ENCODE measurements around the gene PRKCA.

PRKCA gene

GRCh38 chr17:66416207-66416940 lies 114.0 kb downstream of the PRKCA start:
- Histone ChIP-seq H3K36me3 (ENCODE audit: low read depth) (no peaks in the 10 kb centered on the region), H3K27ac (ENCODE audit: poor library complexity, severe bottlenecking) (no peak overlapping the region), H3K27me3 (ENCODE audit: insufficient read depth, poor library complexity, severe bottlenecking) (no peaks in the 10 kb centered on the region), H3K9me3 (ENCODE audit: severe bottlenecking) (no peaks in the 10 kb centered on the region), H3K4me1 (ENCODE audit: insufficient read depth, poor library complexity, severe bottlenecking) (peaks cover 13% of the 10 kb centered on the region), H3K4me3 (ENCODE audit: severe bottlenecking) (no peak overlapping the region)
- no peak for TF ChIP-seq CTCF (IDR thresholded peaks at IDR 0.05; ENCODE audit: poor library complexity, severe bottlenecking)
- ATAC-seq (ENCODE audit: low read depth) (no peak), DNase-seq (ENCODE audit: low spot score) (no peak)

GRCh38 chr17:66417300-66417719 lies 114.9 kb downstream of the PRKCA start:
- DNase-seq (ENCODE audit: low spot score) (no peak), ATAC-seq (ENCODE audit: low read depth) (peak; percentile 86)
- Histone ChIP-seq H3K9me3 (ENCODE audit: severe bottlenecking) (no peaks in the 10 kb centered on the region), H3K4me3 (ENCODE audit: severe bottlenecking) (no peak overlapping the region), H3K4me1 (ENCODE audit: insufficient read depth, poor library complexity, severe bottlenecking) (peaks cover 22% of the 10 kb centered on the region), H3K36me3 (ENCODE audit: low read depth) (no peaks in the 10 kb centered on the region), H3K27me3 (ENCODE audit: insufficient read depth, poor library complexity, severe bottlenecking) (no peaks in the 10 kb centered on the region), H3K27ac (ENCODE audit: poor library complexity, severe bottlenecking) (peak overlapping the region; percentile 8)
- TF ChIP-seq CTCF (IDR thresholded peaks at IDR 0.05; ENCODE audit: poor library complexity, severe bottlenecking), result no peak

- no peaks in the 10 kb centered on the region for H3K36me3 ChIP-seq (ENCODE audit: low read depth)
- DNase-seq (ENCODE audit: low spot score) (no peak), ATAC-seq (ENCODE audit: low read depth) (no peak)
- no peak overlapping the region for H3K27ac ChIP-seq (ENCODE audit: poor library complexity, severe bottlenecking)
- peaks cover 31% of the 10 kb centered on the region for H3K4me1 ChIP-seq (ENCODE audit: insufficient read depth, poor library complexity, severe bottlenecking)
- TF ChIP-seq CTCF (IDR thresholded peaks at IDR 0.05; ENCODE audit: poor library complexity, severe bottlenecking), result no peak
- H3K4me3 ChIP-seq (ENCODE audit: severe bottlenecking), result no peak overlapping the region
- no peaks in the 10 kb centered on the region for H3K27me3 ChIP-seq (ENCODE audit: insufficient read depth, poor library complexity, severe bottlenecking)
- H3K9me3 ChIP-seq (ENCODE audit: severe bottlenecking), result no peaks in the 10 kb centered on the region
These were observed 118.6 kb downstream of the PRKCA start for GRCh38 chr17:66420961-66421371.

GRCh38 chr17:66422186-66422585 lies 119.8 kb downstream of the PRKCA start:
- peak; percentile 85 for ATAC-seq (ENCODE audit: low read depth)
- Histone ChIP-seq H3K9me3 (ENCODE audit: severe bottlenecking) (no peaks in the 10 kb centered on the region), H3K27ac (ENCODE audit: poor library complexity, severe bottlenecking) (peak overlapping the region; percentile 53), H3K4me3 (ENCODE audit: severe bottlenecking) (no peak overlapping the region), H3K36me3 (ENCODE audit: low read depth) (no peaks in the 10 kb centered on the region), H3K27me3 (ENCODE audit: insufficient read depth, poor library complexity, severe bottlenecking) (no peaks in the 10 kb centered on the region), H3K4me1 (ENCODE audit: insufficient read depth, poor library complexity, severe bottlenecking) (peaks cover 27% of the 10 kb centered on the region)
- no peak for TF ChIP-seq CTCF (IDR thresholded peaks at IDR 0.05; ENCODE audit: poor library complexity, severe bottlenecking)
- DNase-seq (ENCODE audit: low spot score), result no peak

Data from RWPE2 (cell line).